ENCODE measurements around the gene SERGEF. TPM values are rescaled to one million over a fixed set of nuclear protein-coding genes. Genes with fewer than 3 reads are reported as not detected.
A peak's percentile ranks its signal among the peaks of the same experiment; 100 is the strongest.

Gene SERGEF
- total and polyA plus RNA-seq, 2 of the 4 experiments (the other 2 are of a cell fraction), result 12.2 to 18.1 TPM

GRCh38 chr11:17822401-17822781 lies 190.5 kb downstream of the SERGEF start:
- H3K9me1 ChIP-seq (ENCODE audit: insufficient read depth, low read length), result peaks cover 7% of the 10 kb centered on the region; the same call in 1 of the 2 replicates
- no peaks in the 10 kb centered on the region for H3K79me1 ChIP-seq (ENCODE audit: low read depth in 1 of 2, low read length in 2 of 2)
- H2BK20ac ChIP-seq (ENCODE audit: low read depth, low read length), result peak overlapping the region; percentile 27; the same call in 1 of the 2 replicates
- peak overlapping the region; percentile 23 for H2AK9ac ChIP-seq (replicated peaks; ENCODE audit: low read depth, low read length, poor library complexity)
- H3K36me3 ChIP-seq (ENCODE audit: control insufficient read depth, insufficient read depth, low read length), result no peaks in the 10 kb centered on the region
- no peak overlapping the region for H3K4me3 ChIP-seq (ENCODE audit: insufficient read depth, low read depth, low read length)
- peak overlapping the region; percentile 76; the same call in 1 of the 2 replicates for H2BK120ac ChIP-seq (ENCODE audit: low read depth, low read length)
- ChIA-PET POLR2A (ENCODE audit: unreplicated experiment) (no interaction called here), CTCF (no interaction called here)
- intact Hi-C loops (cut with micrococcal nuclease), result loop anchor here (5.0 to 10.0 kb wide), 2 partner anchors 62 to 90 kb away; partner anchors contain the start of gene KCNC1
- peaks cover 7% of the 10 kb centered on the region for H3K4me1 ChIP-seq (ENCODE audit: control insufficient read depth, insufficient read depth, low read length)
- peak overlapping the region; percentile 67 for H3K14ac ChIP-seq (replicated peaks; ENCODE audit: low read depth, low read length)
- H4K91ac ChIP-seq (ENCODE audit: insufficient read depth, low read depth, low read length), result peak overlapping the region; percentile 5; the same call in 1 of the 2 replicates
- peak overlapping the region; percentile 12 for H2AFZ ChIP-seq (replicated peaks; ENCODE audit: low read length, poor library complexity)
- no TSS peak for BruUV-seq (replicated peaks)
- DNase-seq (no peak), ATAC-seq (ENCODE audit: low read depth) (peak; percentile 25)
- H3K27me3 ChIP-seq (ENCODE audit: control insufficient read depth, insufficient read depth, low read length), result no peaks in the 10 kb centered on the region
- H3K23ac ChIP-seq (ENCODE audit: low read depth, low read length), result peak overlapping the region; percentile 48; the same call in 1 of the 2 replicates
- H4K20me1 ChIP-seq (ENCODE audit: insufficient read depth, low read length), result no peaks in the 10 kb centered on the region
- no peak overlapping the region for H3K56ac ChIP-seq (ENCODE audit: extremely low read depth, insufficient read depth, low read length)
- H2BK5ac ChIP-seq (ENCODE audit: low read depth, low read length, poor library complexity, severe bottlenecking), result peak overlapping the region; percentile 46
- H3K18ac ChIP-seq (ENCODE audit: low read depth, low read length), result peak overlapping the region; percentile 30
- H4K5ac ChIP-seq (ENCODE audit: low read depth, low read length), result peak overlapping the region; percentile 3; the same call in 1 of the 2 replicates
- H3K4me2 ChIP-seq (ENCODE audit: low read depth, low read length), result peak overlapping the region; percentile 3; the same call in 1 of the 2 replicates
- peak overlapping the region in 1 of 2 experiments; percentile 78; a peak in 1 of 4 replicates for H4K8ac ChIP-seq (ENCODE audit: low read depth in 2 of 2, low read length in 2 of 2)
- peak overlapping the region; percentile 24 for H3K4ac ChIP-seq (ENCODE audit: low read depth, low read length)
- H2AK5ac ChIP-seq (ENCODE audit: low read depth, low read length), result peak overlapping the region; percentile 71; the same call in 1 of the 2 replicates
- no peaks in the 10 kb centered on the region for H3K9me3 ChIP-seq (ENCODE audit: control insufficient read depth, insufficient read depth, low read length)
- peak overlapping the region; percentile 23; the same call in 1 of the 3 replicates for H2BK15ac ChIP-seq (ENCODE audit: low read depth, low read length)
- dilution Hi-C loops (cut with HindIII; ENCODE audit: low sequenced_read_pairs, unreplicated experiment), result no loop called here
- in situ Hi-C loops (cut with MboI; ENCODE audit: low sequenced_read_pairs), result no loop called here
- WGBS, 2 experiments (ENCODE audit: extremely low coverage in 2 of 2, insufficient read length in 1 of 2), result 20% methylated on average over 1 of the region's 5 CpGs; no CpG with 5 or more reads in 1 of the 2 experiments
- peak overlapping the region; percentile 7; the same call in 1 of the 2 replicates for H3K27ac ChIP-seq (ENCODE audit: insufficient read depth, low read length)
- no peak for TF ChIP-seq POLR2A (IDR thresholded peaks at IDR 0.05; ENCODE audit: low read depth, low read length)
- TF ChIP-seq NFE2L2 (IDR thresholded peaks at IDR 0.05; ENCODE audit: low read depth, low read length), result no peak
- no peak for TF ChIP-seq MAFK (IDR thresholded peaks at IDR 0.05; ENCODE audit: low read depth, low read length)
- no peak for TF ChIP-seq RCOR1 (IDR thresholded peaks at IDR 0.05; ENCODE audit: insufficient replicate concordance, low read length)
- TF ChIP-seq BHLHE40 (IDR thresholded peaks at IDR 0.05; ENCODE audit: low read depth, low read length), result no peak
- no peak for TF ChIP-seq CHD1 (IDR thresholded peaks at IDR 0.05; ENCODE audit: low read depth, low read length)
- no peak for TF ChIP-seq RAD21 (IDR thresholded peaks at IDR 0.05; ENCODE audit: low read length)
- no peak for TF ChIP-seq CTCF (conservative IDR thresholded peaks at IDR 0.05; ENCODE audit: low read depth, low read length)
- TF ChIP-seq FOS (IDR thresholded peaks at IDR 0.05; ENCODE audit: low read depth, low read length), result no peak
- TF ChIP-seq USF2 (IDR thresholded peaks at IDR 0.05; ENCODE audit: low read depth, low read length), result no peak
- no peak for TF ChIP-seq MAZ (IDR thresholded peaks at IDR 0.05; ENCODE audit: borderline replicate concordance, low read depth, low read length)
- no peak for TF ChIP-seq MXI1 (IDR thresholded peaks at IDR 0.05; ENCODE audit: borderline replicate concordance, low read depth, low read length)
- no peak overlapping the region for H3K9ac ChIP-seq (ENCODE audit: low read depth, low read length)

Measured in IMR-90 (cell line).